Bladder microvascular endothelial cell (primary cell): ENCODE data around the gene PRCP. TPM values are rescaled to one million over a fixed set of nuclear protein-coding genes. Genes with fewer than 3 reads are reported as not detected.

ENCODE experiments used
- total RNA-seq: library from RNA; depleted of rRNA; stranded (reverse); fragments of >200 nt; gene quantifications from 2 replicates; pipeline ENCODE4 v1.2.3, GENCODE V29; 2014

PRCP gene
- total RNA-seq: 94.7 and 588 TPM in 2 replicates

GRCh38 chr11:82900277-82901164 lies at the start of gene PRCP:
TSS of gene PRCP (minus strand) at chr11:82900430. CDS start at chr11:82900402, 28 bp downstream.

DNA sequence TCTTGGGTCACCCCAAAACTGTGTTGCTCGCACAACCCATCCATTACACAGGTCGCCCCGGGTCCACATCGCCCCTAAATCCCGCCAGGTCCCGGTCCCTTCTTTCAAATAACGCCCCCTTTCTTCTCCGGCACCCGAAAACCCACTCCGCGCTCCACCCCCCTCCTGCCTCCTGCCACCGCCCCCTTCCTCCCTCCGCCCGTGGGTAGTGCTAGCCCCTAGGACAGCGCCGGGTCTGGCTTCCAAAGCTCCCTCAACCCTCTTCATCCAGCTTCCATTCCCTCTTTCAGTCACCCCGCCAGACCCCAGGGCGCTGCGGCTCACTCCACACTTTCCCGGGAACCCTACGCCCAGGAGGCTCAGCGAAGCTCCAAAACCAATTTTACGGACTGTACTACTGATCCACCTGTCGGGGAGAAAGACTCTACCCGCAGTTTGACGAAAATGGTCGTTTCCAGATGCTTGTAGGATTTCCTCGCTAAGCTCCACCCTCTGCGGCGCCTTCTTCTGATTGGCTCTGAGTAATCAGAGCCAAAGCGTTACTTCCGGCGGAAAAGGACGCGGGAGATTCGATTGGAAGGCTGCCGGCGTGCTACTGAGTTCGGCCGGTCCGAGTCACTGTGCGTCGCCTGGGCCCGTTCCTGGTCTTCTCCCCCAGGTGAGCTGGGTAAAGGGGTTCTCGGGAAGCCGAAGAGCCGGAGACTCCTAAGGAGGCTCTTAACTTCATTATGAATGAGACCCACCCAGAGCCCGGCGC lies 1.1 kb upstream of the PRCP start, which contains the start of gene DDIAS:
Gene DDIAS (plus strand): TSS at position 572 of the 757 bp plus-strand sequence. CDS start 13,003 bp downstream, outside the sequence.

Other genes with a start within 250 kb of the PRCP start
- gene FAM181B, start 166.6 kb downstream of the PRCP start, total RNA-seq: under 0.01 TPM in 1 of 2 replicates, not detected in the other
- gene DDIAS, start 1.3 kb upstream of the PRCP start, total RNA-seq: 2.9 and 5.7 TPM in 2 replicates
- gene RAB30, start 171.5 kb upstream of the PRCP start, total RNA-seq: 7.3 and 20.5 TPM in 2 replicates